Activated T-helper 1 cell treated with Interleukin-2 at 50 U/mL for 16 hours (primary cell): ENCODE results near the gene LGALS9B.
"Not testable (repeated sequence)": the region's sequence is repeated elsewhere in the genome, so short reads cannot be mapped to it uniquely, and the experiment has no call there.

ENCODE experiments used
- DNase-seq: peaks from one replicate; pipeline ENCODE4 v3.0.0-alpha.2; 2020; ENCODE audit warnings: low read depth

The LGALS9B gene

DNA sequence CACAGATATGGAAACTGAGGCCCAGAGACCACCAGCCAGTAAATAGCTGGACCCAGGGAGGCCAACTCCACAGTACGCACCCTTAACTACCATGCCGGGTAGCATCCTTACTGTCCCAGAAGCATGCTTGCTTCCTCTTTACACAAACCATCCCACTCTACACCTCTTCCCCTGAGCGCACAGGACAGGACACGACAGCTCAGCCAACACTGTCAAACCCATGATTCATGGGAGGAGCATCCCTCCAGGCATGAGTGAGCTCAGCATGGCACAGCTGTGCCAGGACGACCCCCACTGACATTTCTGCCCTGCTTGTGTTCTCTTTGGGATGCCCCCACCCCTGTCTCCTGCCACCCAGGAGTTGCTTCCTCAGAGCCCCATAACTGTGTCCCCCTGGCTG lies 340 bp downstream of the LGALS9B start:
- DNase-seq = not testable (repeated sequence)

DNA sequence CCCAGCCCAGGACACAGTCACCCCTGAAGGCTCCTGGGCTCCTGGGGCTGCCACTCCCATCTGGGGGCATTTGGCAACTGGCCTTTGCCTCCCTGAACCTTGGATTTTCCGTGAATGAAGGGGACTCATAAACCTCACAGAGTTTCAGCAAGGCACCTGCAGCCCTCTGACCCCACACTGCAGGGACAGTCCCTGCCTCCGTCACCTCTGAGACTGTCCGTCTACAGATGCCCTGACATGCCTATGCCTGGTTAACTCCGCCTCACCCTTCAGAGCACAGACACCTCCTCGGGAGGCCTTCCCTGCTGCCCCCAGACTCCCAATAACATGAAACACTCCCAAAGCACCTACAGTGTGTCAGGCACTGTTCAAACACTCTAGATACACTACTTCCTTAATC lies 786 bp downstream of the LGALS9B start:
- DNase-seq = not testable (repeated sequence)

DNA sequence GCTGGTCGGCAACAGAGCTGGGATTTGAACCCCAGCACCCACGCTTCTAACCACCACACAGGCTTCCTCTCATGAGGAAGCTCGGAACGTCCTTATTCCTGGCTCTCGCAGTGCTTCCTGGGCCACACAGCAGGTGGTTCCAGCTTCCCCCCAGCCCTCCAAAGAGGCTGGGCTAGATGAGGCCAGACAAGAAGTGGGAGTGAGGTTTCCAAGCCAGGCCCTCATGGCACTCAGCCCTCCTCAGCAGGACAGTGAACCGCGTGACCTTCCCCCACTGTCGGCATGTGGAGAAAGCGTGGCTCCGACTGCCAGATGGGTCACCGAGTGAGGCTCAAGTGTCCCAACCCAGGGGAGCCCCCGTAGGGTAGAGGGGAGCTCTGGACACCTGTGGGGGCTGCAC lies 1.8 kb downstream of the LGALS9B start:
- not testable (repeated sequence) for DNase-seq

DNA sequence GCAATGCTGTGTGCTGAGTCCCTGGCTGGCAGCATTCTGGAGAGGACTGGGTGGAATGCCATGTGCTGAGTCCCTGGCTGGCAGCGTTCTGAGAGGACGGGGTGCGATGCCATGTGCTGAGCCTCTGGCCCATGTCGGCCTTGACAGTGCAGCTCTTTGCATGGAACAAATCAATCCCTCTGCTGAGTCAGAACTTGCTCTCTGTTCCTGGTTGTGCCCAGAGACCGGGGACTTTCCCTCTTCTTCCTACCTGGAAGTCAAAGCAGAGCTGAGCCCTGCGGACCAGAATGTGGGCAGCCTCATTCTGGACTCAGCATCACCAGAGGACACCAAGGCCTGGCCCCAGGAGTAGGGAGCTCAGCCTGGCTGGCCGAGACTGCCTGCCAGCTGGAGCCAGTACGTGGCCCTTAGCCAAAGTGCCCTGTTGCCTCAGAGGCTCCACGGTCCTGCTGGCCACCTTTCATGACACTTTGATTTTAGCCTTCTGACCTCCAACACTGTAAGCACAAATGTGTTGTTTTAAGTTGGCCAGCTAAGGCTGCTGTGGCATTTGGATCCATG lies 2.4 kb downstream of the LGALS9B start:
- DNase-seq = not testable (repeated sequence)

DNA sequence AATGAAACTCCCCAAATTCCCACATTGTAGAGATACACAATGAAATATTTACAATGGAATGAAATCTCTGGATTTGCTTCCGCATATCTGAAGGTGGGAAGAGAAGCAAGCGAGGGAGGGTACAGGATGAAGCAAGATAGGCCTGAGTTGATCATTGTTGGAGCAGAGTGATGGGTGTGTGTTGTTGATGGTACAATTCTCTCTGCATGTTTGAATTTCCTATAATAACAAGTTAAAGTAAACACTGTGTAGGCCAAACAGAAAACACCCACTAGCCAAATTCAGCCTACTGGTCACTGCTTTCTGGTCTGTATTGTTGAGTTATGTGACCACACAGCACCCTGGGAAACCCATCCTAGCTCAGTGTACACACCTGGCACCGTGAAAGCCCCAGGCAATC lies 5.2 kb downstream of the LGALS9B start:
- not testable (repeated sequence) for DNase-seq

DNA sequence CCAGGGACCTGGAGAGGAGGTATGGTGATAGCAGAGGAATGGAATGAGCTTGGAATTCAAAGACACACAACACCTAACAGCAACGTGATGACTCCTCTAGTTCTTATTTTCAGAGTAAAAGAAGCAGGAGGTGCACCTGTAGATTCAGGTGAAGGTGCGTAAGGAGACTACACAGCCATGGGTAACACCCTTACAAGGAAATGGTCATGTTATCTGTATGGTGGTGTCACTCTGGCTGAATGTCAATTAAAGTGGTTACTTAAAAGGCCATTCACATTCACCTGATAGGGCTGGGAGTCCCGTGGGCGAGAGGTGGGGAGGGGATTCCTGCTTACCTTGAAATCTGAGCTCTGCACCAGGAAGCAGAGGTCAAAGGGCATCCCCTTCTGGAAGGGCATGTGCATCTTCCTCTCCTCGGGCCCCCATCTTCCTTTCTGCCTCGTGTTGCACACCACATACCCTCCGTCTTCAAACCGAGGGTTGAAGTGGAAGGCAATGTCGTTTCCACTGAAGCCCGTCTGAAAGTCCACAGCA lies 9.4 kb downstream of the LGALS9B start:
- DNase-seq = not testable (repeated sequence)

DNA sequence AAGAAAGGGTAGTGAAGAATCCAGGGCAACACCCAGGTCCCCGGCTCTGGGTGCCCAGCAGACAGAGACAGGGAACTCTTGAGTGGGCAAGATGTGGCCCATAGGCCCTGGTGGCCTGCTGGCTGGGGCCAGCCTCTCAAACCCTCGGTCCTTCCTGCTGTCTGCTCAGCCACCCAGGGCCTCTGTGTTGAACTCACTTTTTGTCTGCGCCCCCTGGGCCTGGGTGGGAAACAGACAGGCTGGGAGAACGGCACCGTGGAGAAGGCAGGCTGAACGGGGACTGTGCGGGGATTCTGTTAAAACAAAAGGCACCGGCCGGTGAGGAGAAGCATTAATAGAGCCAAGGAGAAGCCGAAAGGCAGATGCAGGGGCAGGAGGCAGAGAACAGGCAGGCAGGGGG lies 12.2 kb downstream of the LGALS9B start:
- not testable (repeated sequence) for DNase-seq

DNA sequence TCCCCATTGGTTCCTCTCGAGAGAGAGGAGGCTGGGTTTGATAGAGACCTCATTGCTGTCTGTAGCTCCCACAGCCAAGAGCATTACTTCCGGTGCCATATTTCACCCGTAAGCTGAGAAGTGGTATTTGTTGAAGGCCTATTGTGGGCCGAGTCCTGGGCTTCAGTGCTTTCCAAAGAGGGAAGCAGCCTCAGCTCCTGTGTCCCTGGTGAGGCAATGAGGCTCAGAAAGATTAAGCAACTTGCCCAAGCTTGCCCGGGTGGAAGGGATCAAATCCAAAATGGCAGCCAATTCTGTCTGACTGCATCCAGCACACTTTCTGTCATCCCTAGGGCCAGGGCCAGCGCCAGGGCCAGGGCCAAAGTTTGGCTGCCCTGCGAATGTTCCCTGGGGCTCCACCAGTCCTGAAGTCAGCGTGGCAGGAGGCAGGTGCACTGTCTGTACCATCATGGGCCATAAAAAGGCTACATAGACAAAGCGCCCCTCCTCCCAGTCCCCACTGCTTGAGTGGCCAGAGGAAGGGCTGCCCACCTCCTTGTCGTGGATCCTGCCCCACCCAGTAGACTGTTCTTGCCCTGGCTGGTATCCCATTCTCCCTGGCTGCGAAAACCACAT lies 13.4 kb downstream of the LGALS9B start:
- not testable (repeated sequence) for DNase-seq

DNA sequence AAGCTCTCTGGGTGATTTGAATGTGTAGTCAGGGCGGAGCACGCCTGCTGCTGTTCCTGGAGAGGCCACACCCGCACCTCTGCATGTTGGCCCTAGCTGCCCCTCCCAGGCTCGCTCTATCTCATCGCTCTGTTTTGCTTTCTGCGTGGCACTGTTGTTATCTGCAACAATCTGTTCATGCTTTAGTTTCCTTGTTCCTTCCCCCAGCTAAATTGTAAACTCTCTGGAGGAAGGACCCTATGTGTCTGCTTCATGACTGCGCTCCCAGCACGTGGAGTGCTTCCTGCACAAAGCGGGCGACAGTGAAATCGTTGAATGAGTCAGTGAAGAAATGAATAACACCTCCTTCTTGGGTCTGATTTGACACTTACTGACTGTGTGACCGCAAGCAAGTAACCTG lies 16.5 kb downstream of the LGALS9B start:
- DNase-seq = not testable (repeated sequence)

DNA sequence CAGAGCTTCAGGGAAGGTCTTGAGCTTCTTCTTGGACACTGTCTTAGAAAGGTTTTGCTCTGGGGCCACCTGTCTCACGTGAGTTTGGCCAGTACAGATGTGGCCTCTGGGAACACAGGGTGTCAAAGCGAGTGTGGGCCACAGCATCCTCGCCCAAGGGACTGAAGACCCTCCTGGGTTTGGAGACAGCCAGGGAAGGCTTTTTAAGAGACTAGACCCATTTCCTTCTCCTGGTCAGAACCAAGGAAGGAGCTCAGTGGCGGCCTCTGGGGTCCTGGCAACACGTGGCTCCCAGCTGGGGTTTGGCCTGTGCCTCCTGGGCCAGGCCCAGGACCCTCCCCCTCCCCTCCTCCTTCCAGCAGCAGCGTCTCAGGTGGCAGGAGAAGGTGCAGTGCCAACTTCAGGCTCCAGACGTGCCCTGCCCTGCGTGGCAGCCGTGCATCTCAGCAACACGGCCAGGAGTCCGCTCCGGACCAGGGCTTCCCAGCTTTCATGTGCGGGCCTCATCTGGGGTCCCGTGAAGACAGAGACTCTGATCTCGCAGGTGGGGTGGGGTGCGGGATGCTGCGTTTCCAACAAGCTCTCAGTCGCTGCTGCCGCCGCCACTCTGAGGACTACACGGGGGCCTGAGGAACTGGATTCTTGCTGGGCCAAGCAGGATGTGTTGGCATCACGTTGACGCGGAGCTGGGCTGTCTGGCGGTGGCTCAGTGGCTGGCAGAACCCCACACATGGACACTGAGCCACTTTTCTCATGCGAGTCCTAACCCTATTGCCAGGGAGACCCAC lies 19.6 kb downstream of the LGALS9B start:
- not testable (repeated sequence) for DNase-seq

DNA sequence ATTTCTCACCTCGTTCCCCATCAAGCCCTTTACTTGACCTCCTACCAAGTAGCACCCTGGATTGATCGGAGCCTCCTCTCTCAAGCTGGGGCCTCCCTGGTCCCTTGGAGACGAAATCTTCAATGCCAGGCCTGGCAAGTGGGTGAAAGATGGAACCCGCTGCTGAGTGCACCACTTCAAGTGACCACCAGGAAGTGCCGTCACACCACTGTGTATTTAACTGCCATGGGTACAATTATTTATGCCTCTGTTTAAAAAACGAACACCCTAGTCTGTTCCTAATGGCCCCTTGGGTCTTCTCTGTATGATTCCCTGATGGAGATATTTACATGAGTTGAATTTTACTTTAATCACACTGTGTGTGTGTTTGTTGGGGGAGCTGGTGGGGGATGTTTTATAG lies 20.4 kb downstream of the LGALS9B start:
- not testable (repeated sequence) for DNase-seq

DNA sequence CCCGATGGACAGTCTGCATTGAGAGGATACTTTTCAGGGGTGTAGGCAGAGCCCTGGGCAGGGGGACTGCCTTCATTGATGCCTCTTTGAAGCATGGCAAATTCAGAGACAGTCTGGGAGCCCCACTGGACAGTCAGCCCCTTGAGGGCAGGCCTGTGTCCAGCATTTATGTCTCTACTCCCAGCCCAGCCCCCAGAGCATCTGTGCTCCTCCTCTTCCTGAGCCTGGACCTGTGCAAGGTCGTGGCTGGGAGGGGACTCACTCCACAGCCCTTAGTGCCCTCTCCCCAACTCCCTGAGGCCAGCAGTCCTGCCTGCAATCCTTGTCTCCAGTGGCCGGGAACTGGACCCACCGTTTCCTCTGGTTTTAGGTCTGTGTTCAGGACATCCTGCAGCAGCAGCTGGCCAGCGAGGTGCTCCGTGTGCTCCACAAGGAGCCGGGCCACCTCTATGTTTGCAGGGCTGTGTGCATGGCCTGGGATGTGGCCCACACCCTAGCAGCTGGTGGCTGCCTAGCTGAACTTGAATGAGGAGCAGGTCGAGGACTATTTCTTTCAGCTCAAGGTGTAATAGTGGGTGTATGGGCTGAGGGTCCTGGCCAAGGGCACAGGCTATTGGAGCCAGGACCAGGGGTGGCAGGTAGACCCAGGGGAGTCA lies 22.6 kb downstream of the LGALS9B start:
- not testable (repeated sequence) for DNase-seq

DNA sequence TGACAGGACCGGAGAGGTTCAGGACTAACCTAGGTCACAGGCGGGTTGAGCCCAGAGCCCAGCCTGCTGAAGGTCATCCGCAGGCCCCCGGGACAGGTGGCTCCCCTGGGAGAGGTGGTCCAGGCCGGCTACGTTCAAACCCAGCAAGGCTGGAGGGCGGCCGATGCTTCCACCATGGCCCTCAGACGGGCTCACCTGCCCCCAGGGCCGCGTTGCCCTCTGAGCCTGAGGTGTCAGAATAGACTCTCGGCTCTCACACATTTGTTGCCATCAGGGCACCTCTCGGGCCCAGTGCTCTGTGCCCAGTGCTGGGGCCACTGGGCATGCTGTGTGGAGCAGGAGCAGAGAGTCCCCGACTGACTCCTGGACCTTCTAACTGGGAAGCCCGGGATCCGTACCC lies 23.2 kb downstream of the LGALS9B start:
- DNase-seq = not testable (repeated sequence)

DNA sequence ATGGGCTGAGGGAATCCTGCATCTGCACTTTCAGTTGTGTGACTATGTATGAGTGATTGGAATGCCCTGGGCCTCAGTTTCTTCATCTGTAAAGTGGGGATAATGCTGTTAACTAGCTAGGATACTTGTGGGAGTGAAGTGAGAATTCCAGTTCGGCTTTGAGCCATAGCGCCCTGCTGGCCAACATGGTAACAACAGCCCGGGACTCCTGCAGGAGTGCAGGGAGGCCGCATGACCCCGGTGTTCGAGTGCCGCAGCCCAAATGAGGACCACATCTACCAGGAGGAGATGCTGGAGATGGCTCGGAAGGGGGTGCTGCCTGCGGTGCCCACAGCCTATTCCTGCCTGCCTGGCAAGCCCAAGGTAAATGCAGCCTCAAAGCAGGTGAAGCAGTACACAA lies 23.7 kb downstream of the LGALS9B start:
- DNase-seq = not testable (repeated sequence)

DNA sequence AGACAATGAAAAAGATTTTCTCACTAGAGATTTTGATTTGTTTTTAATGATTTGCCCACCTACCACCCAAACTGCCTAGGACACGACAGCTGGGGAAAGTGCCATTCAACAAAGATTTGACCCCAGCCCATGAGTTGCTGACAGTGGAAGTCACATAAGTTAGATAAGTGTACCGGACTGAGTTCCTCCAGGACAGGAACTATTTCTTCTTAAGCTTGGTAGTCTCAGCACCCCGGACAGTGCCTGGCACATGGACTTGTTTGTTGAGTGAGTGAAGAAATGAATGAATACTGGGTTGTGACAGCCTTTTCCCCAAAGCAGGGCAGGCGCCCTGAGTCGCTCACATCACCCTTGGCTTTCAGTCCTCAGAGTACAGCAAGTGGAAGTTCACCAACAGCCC lies 26.7 kb downstream of the LGALS9B start:
- not testable (repeated sequence) for DNase-seq

DNA sequence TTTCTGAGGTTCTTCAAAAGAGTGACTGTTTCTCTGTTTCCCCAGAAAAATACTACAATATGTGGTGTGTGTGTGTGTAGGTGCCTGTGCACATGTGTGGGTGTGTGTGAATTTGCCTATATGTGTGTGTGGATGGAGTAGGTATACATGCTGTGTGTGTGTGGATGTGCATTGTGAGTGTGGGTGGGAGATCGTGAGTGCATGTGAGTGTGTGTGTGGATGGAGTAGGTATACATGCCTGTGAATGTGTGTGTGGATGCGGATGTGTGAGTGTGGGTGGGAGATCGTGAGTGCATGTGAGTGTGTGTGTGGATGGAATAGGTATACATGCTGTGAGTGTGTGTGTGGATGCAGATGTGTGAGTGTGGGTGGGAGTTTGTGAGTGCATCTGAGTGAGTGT lies 32.2 kb downstream of the LGALS9B start:
- DNase-seq = not testable (repeated sequence)

DNA sequence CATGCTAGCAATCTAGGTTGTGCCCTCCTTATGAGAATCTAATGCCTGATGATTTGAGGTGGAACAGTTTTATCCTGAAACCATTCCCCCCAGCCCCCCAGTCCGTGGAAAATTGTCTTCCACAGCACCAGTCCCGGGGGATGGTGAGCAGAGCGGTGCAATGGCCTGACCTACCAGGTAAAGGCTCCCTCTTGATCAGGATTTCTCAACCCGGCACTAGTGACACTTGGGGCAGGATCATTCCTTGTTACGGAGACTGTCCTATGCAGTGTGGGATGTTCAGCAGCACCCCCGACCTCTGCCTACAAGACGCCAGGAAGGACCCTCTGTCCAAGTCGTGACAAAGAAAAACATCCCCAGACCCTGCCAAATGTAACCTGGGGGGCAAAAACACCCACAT lies 34.0 kb downstream of the LGALS9B start:
- not testable (repeated sequence) for DNase-seq

DNA sequence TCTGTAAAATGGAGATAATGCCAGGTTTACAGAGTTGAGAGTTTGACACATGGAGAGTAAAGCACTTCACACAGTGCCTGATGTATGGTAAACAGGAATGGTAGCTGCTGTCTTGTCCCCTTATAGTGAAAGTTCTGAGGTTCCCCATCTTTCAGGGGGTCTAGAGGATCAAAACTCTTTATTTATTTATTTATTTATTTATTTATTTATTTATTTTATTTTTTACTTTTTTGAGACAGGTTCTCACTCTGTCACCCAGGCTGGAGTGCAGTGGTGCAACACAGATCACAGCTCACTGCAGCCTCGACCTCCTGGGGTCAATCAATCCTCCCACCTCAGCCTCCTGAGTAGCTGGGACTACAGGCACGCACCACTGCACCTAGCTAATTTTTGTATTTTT lies 40.1 kb downstream of the LGALS9B start:
- not testable (repeated sequence) for DNase-seq

DNA sequence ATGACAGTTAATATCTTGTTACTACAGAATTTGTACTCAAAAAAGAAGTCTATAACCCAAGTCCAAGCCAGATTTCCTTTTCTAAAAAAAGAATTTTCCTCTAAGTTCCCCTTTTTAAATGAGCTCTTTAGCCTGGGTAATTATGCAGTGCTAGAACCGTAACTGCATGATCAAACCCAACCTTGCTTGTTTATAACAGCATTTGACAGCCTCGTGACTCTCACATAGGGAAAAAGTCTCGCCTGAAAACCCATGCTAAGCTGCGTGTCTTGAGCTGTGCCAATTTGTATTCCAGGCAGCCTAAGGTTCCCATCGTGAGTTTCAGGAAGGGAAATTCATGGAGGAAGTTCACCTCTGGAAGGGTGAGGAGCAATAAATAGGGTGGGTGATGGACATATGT lies 44.5 kb downstream of the LGALS9B start:
- not testable (repeated sequence) for DNase-seq

DNA sequence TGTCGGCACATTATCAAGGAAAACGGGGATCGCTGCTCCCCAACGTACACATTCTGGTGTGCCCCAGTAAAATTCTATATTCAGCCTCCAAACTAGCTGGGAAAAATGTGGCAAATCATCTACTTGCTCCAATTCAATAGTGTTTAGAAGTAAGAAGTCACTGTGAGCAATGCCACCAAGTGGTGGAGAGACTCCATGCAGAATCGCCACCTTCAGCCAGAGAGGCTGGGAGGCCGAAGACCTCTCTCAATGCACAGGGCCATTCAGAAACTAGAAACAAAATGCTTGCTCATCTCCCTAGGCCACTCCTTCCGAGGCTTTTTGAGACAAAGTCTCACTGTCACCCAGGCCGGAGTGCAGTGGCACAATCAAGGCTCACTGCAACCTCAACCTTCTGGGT lies 48.5 kb downstream of the LGALS9B start:
- not testable (repeated sequence) for DNase-seq

DNA sequence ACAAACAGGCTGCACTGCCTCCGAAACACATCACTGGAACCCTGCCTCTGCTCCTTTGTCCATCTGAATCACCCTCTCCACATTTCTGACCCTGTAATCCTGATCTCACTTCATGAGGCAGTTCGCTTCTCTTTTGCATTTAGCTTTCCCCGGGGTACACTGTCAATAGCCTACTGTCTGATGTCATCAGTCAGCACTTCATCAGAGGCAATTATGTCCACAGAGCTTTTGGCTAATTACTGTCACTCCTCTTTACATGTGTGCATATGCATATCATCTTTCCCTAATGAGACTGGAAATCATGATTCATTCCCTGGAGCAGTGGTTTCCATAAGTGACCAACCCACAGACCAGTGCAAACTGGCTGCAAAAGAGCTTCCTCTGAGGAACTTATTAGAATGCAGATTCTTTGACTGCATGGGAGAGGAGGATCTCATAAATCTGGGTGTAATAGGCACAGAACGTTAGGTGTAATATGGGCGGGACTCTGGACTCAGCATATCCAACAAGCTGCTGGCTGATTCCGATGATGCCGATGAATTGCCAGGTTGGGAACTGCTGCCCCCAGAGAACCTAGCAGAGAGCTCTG lies 49.8 kb downstream of the LGALS9B start:
- DNase-seq = not testable (repeated sequence)

DNA sequence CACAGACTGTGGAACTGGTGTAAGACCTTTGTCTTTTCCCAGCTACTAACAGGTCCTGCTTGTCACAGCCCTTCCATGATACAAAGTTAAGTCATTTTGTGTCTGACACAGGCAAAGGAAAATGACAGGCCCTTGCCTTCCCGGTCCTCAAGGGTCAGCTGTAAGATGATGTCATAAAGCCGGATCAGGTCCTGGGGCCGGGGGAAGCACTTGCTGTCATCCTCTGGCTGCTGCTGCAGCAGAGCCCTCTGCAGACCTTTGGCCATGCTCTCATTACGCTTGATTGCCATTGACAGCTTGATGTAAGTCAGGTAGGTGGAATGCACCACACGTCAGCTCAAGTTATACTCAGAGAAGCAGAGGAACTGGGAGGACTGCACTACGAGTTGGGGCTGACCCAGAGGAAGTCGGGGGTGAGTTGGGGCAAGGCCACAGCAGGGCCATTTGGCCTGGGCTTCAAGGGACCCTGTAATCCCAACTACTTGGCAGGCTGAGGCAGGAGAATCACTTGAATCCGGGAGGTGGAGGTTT lies 50.9 kb downstream of the LGALS9B start:
- DNase-seq = not testable (repeated sequence)
